Measurements from ENCODE around the gene ODF2.

Gene ODF2

GRCh38 chr9:128479262-128479661 is 23.5 kb downstream of the ODF2 start:
- TF ChIP-seq CTCF (IDR thresholded peaks at IDR 0.05; ENCODE audit: insufficient read depth, low read length, poor library complexity, severe bottlenecking): no peak
- no peaks in the 10 kb centered on the region for H3K27me3 ChIP-seq (replicated peaks; ENCODE audit: control insufficient read depth, insufficient read depth, low read length)
- no peak for DNase-seq (ENCODE audit: extremely low read depth, insufficient read length)
- peaks cover 10% of the 10 kb centered on the region for H3K36me3 ChIP-seq (ENCODE audit: control insufficient read depth, insufficient read depth, low read length)
- H3K4me3 ChIP-seq (replicated peaks; ENCODE audit: low read depth, low read length): no peak overlapping the region

GRCh38 chr9:128481561-128481960 is 25.8 kb downstream of the ODF2 start:
- TF ChIP-seq CTCF (IDR thresholded peaks at IDR 0.05; ENCODE audit: insufficient read depth, low read length, poor library complexity, severe bottlenecking): no peak
- peaks cover 22% of the 10 kb centered on the region for H3K36me3 ChIP-seq (ENCODE audit: control insufficient read depth, insufficient read depth, low read length)
- no peak overlapping the region for H3K4me3 ChIP-seq (replicated peaks; ENCODE audit: low read depth, low read length)
- H3K27me3 ChIP-seq (replicated peaks; ENCODE audit: control insufficient read depth, insufficient read depth, low read length): no peaks in the 10 kb centered on the region
- no peak for DNase-seq (ENCODE audit: extremely low read depth, insufficient read length)

- Histone ChIP-seq H3K27me3 (replicated peaks; ENCODE audit: control insufficient read depth, insufficient read depth, low read length) (no peaks in the 10 kb centered on the region), H3K4me3 (replicated peaks; ENCODE audit: low read depth, low read length) (no peak overlapping the region), H3K36me3 (ENCODE audit: control insufficient read depth, insufficient read depth, low read length) (peaks cover 26% of the 10 kb centered on the region)
- DNase-seq (ENCODE audit: extremely low read depth, insufficient read length): no peak
- no peak for TF ChIP-seq CTCF (IDR thresholded peaks at IDR 0.05; ENCODE audit: insufficient read depth, low read length, poor library complexity, severe bottlenecking)
Measured at GRCh38 chr9:128482186-128482585, 26.4 kb downstream of the ODF2 start.

GRCh38 chr9:128484686-128485413 is 29.0 kb downstream of the ODF2 start:
- DNase-seq (ENCODE audit: extremely low read depth, insufficient read length): no peak
- TF ChIP-seq CTCF (IDR thresholded peaks at IDR 0.05; ENCODE audit: insufficient read depth, low read length, poor library complexity, severe bottlenecking): no peak
- peaks cover 29% of the 10 kb centered on the region for H3K36me3 ChIP-seq (ENCODE audit: control insufficient read depth, insufficient read depth, low read length)
- no peak overlapping the region for H3K4me3 ChIP-seq (replicated peaks; ENCODE audit: low read depth, low read length)
- no peaks in the 10 kb centered on the region for H3K27me3 ChIP-seq (replicated peaks; ENCODE audit: control insufficient read depth, insufficient read depth, low read length)

GRCh38 chr9:128485414-128485855 is 29.6 kb downstream of the ODF2 start:
- DNase-seq (ENCODE audit: extremely low read depth, insufficient read length): no peak
- TF ChIP-seq CTCF (IDR thresholded peaks at IDR 0.05; ENCODE audit: insufficient read depth, low read length, poor library complexity, severe bottlenecking): no peak
- Histone ChIP-seq H3K27me3 (replicated peaks; ENCODE audit: control insufficient read depth, insufficient read depth, low read length) (no peaks in the 10 kb centered on the region), H3K4me3 (replicated peaks; ENCODE audit: low read depth, low read length) (no peak overlapping the region), H3K36me3 (ENCODE audit: control insufficient read depth, insufficient read depth, low read length) (peaks cover 29% of the 10 kb centered on the region)
